ENCODE data around the gene GAB2.
A peak's percentile ranks its signal among the peaks of the same experiment; 100 is the strongest.

The GAB2 gene

DNA sequence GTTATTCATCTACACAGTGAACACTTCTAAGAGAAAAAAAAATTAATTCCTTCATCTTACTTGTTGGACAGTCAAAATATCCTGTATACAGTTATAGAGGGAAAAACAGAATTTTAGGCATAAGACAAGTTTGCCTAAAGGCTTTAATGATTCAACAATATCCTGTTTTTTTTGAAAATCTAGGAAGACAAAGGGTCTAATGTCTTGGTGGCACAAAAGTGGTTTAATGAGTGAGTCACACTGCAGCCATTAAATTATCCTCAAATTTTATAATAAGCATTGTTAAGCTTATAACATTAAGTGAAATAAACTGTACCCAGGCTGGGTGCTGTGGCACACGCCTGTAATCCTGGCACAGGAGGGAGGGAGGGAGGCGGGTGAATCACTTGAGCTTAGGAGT is 72.9 kb downstream of the GAB2 start:
- peak in 2 of 58 donors; percentile 13 to 22 for DNase-seq

GRCh38 chr11:78344094-78344493 is 73.5 kb downstream of the GAB2 start:
- no peak for DNase-seq

DNA sequence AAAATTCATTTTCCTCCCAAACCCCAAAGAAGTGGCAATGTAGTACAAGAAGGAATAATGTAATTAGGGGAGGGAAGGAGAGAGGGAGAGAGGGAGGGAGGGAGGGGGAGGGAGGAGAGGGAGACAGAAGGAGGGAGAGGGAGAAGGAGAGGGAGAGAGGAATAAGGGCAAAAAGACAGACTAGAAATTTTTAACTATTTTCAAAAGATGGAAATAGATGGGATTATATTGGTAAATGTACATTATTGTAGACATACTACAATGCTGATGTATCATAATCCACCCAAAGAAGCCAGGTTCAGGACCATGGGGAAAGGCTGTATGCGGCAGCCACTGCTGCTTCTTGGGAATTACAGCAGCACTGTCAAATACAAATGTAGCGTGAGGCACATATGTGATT is 74.3 kb downstream of the GAB2 start:
- DNase-seq = no peak

GRCh38 chr11:78341841-78342240 is 75.8 kb downstream of the GAB2 start:
- DNase-seq = peak in 12 of 58 donors; percentile 3 to 70 (median 40)

- DNase-seq = no peak
Observed at GRCh38 chr11:78340530-78340929, 77.1 kb downstream of the GAB2 start.

DNA sequence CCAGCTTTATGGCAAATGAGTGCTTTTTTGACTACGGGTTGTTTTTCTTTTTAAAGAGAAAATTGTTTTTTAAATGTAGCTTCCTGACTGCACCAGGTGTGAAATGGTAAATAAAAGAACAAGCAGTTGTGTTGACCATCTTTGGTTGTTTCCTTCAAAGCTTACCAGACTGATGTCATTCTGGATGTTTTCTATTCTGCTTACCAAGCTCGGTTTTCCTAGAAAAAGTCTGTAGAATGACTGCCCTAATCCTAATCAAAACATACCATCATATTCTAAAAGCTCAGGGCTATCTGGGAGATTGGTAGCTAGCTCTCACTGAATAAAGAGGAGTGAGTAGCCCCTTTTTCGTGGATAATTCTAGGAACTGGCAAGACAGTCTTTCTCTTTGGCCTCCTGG is 77.7 kb downstream of the GAB2 start:
- no peak for DNase-seq

GRCh38 chr11:78339483-78339882 is 78.1 kb downstream of the GAB2 start:
- DNase-seq = no peak

DNA sequence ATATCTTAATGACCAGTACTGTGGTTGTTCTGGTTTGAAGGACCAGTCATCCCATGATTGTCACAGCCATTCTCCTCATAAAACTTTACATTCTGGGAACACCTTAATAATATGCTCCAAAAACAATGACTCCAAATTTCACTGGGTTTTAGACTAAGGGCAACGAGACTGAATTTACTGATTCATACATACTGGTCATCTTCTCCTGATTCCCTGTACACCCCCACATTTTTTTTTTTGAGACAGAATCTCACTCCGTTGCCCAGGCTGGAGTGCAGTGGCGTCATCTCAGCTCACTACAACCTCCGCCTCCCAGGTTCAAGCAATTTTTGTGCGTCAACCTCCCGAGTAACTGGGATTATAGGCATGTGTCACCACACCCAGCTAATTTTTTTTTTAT is 78.9 kb downstream of the GAB2 start:
- no peak for DNase-seq

DNA sequence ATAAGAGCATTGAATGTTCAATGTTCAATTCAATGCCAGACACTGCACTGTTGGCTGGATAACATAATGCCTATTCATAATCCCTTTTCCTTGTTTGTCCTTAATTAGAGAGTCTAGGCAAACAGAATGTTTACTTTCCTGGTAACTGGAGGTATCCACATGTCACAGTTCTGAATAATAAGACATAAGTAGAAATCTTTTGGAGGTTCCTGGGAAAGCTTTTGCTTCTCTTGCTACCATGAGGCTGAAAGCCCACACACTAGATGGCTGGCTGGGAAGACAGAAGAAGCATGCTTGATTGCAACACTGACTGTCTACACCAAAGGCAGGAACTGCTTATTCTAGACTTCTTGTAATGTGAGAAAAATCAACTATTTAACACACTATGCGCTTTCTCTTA is 79.5 kb downstream of the GAB2 start:
- peak in 3 of 58 donors; percentile 20 to 54 (median 30) for DNase-seq

GRCh38 chr11:78337554-78337924 is 80.1 kb downstream of the GAB2 start:
- DNase-seq = no peak

DNA sequence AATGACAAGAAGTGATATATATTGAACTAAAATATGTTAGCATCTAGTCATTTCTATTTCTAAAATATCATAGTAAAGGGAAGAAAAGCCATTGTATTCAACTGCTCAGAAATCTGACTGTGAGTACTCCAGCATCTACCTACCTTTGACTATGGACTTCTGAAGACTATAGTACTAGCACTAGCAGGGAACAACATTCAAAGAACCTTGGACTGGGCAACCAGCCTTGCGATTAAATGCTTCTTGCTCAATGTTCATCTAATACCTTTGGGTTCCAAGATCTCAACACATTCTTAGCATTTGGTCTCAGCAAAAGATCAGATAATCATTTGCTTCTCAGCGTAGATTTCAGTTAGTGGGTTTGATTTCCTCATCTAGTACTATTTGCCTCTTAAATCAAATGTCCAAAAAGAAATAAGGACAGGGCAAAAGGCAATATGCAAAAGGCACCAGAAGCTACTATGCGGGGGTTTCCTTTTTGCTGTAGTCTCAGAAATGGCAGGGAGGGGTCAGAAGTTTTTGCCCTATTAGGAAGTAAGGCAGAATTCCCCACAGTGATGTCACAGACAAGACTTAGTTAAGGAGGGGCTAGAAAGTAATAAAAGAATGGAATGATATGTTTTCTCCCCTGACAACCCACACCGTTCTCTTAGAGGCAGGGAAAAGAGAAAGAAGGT is 80.6 kb downstream of the GAB2 start:
- DNase-seq = no peak

GRCh38 chr11:78334109-78334508 is 83.5 kb downstream of the GAB2 start:
- no peak for DNase-seq

DNA sequence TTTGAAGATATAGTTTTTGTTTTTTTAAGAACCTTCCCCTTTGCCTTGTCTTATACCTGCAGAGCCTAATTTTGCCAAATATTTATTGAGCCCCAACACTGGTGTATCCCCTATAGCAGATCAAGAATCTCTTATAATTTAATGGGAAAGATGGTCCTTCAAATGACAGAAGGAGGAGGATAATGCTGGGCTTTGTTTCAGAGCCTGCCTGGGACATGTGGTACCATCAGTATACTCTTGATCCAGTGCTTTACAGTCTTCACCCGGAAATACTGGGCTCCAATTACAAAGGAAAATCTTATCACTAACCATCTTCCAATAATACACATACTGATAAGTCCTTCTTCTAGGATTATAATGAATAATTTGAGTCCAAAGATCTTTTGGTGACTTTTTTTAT is 84.7 kb downstream of the GAB2 start:
- DNase-seq = no peak

GRCh38 chr11:78332174-78332866 is 85.3 kb downstream of the GAB2 start:
- DNase-seq = no peak

DNA sequence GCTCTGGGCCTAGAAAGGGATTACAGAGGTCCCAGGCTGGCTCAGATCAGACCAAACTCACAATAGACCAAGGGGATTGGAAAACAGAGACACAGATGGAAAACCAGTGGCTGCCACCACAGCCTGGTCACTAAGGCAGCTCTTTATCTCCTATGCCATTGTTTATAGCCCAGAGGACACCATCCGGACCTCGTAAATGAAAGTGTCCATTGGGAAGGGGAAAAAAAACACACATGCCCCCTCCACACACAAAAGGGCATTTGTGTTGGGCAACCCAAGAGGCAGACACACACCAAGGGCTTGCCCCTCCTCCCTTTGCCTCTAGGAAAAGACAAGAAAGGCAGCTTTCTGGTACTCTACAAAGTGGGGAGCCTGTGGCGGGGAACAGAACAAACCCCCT is 85.9 kb downstream of the GAB2 start:
- peak in 37 of 58 donors; percentile 21 to 89 (median 63) for DNase-seq

DNA sequence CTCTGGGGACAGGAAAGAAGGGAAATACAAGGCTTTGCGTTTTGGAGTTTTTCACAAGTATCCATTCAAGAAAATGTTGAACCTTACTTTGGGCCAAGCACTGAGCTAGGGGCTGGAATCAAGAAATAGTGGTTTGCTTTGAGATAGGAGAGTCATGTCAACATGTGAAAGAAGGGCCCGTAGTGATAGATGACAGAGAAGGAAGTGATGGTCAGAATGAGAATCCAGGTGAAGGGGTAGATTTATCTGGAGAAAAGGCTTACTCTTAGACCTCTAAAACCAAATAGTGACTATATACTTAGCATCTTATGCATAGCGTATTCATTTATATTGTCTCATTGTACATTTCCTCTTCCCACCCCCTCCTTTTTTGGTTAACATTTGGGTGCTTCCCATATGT is 87.3 kb downstream of the GAB2 start:
- DNase-seq = no peak

DNA sequence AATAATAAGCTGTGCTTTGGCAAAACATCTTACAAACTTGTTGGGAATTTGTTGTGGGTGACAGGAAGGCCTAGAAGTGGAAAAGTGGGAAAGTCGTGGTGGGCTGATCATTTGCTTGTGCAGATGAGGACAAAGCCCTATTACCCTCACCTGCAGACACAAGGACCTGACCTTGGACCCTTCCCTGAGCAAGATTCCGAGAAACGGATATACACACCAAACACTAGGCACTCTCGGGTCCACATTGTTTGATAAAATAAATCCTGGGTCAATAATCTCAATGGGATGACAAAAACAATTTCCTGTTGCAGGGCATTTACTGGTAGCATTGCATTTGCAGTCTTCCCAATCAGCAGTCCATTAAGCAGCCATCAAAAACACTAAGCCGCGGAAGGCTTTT is 89.7 kb downstream of the GAB2 start:
- no peak for DNase-seq

DNA sequence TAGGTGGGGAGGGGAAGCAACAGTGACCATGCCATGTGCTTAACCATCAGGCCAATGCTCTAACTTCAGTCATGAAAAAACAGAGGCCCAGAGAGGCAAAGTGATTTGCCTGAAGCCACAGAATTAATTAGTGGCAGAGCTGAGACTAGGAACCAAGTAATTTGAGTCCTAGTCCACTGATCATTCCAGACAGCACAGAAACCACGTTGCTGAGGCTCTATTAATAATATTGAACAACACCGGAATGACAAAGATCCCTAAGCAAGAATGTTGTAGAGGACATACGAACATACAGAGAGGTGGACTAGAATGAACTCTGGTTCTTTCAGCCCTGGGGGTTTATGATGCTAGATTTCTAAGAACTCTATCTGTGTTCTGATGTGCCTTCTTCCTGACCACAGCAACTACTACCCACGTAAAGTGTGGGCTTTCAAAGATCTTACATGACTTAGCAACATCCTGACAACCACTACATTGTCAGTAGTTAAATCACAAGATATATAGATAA is 92.3 kb downstream of the GAB2 start:
- DNase-seq = no peak

- no peak for DNase-seq
Observed at GRCh38 chr11:78323363-78323762, 94.3 kb downstream of the GAB2 start.

DNA sequence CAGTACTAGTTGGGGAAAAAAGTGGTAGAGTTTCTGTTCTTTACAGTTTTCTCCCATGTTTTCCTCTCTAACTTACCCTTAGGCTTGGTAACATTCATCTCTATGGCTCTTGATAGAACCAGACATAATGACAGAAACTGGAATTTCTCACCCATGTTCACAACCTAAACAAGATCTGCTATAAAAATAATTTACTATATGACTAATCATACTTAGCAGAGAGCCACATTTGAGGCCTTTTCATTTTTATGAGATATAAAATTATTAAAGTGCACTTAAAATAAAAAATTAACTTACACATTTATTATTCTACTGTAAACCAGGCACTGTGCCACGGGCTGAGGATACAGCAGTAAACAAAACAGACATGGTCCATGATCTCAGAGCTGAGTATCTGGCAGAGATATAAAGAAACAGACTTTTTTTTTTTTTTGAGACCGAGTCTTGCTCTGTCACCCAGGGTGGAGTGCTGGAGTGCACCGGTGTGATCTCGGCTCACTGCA is 98.1 kb downstream of the GAB2 start:
- DNase-seq = peak in 2 of 58 donors; percentile 43 to 54

DNA sequence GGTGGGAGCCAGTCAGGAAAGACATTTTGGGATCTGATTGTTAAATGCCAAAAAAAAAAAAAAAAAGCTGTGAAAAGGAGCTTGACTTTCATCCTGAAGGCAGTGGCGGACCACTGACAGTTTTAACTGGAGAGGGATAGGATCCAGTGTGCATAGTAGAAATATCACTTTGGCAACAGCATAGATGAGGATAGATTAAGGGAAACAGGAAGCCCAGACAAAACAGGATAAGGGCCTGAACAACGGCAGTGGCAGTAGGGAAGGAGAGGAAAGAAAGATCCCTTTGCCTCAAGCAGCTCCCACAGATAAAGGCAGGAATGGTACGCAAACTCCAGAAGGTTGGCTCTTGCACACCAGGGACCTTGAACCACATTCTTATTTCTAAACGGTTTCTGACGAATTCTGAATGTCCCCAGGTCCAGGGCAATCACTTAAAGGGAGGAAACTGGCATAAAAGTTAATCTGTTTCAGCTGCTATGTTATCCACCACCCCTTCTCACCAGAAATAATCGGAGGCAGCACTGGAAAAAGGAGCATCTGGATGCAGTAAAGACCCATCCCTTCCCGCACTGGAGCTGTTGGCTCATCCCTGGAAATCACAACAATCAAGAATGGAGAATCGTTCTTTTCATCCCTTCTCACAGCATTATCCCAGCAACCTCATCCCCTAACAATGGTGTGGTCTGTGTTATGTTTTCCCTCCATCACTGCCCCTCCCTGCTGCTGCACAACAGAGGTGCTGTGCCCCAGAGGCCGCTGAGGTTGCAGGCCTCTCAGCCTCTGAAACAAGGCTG is 99.1 kb downstream of the GAB2 start:
- peak in 51 of 58 donors; percentile 14 to 93 (median 61) for DNase-seq

DNA sequence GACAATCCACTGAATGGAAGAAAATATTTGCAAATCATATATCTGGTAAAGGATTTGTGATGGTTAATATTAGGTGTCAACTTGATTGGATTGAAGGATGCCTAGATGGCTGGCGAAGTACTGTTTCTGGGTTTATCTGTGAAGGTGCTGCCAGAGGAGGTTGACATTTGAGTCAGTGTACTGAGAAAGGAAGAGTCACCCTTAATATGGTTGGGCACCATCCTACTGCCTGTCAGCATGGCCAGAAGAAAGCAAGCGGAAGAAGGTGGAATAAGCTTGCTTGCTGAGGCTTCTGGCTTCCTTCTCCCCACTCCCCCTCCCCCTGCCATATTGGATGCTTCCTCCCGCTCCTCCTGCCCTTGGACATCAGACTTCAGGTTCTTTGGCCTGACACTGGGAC is 101.9 kb downstream of the GAB2 start:
- no peak for DNase-seq
